ENCODE data around the gene AAK1.

The AAK1 gene

GRCh38 chr2:69687971-69688611 lies 44.6 kb upstream of the AAK1 start:
- Histone ChIP-seq H3K79me2 (ENCODE audit: low read length) (no peaks in the 10 kb centered on the region), H3K4me2 (ENCODE audit: low read length) (no peak overlapping the region), H3K27ac (ENCODE audit: low read length) (no peak overlapping the region), H3K9me3 (ENCODE audit: insufficient read depth, low read length) (no peaks in the 10 kb centered on the region), H3K4me1 (ENCODE audit: low read length) (peaks cover 5% of the 10 kb centered on the region), H3K36me3 (replicated peaks; ENCODE audit: low read depth, low read length) (no peaks in the 10 kb centered on the region), H3K9ac (ENCODE audit: low read length) (no peak overlapping the region), H3K27me3 (ENCODE audit: low read depth, low read length) (peaks cover 48% of the 10 kb centered on the region), H2AFZ (ENCODE audit: low read depth, low read length) (no peak overlapping the region), H3K4me3 (ENCODE audit: low read length) (no peak overlapping the region), H4K20me1 (ENCODE audit: insufficient read depth, low read length) (no peaks in the 10 kb centered on the region)
- TF ChIP-seq EZH2phosphoT487 (IDR thresholded peaks at IDR 0.05; ENCODE audit: low read depth), result no peak
- TF ChIP-seq, protein P1, sequence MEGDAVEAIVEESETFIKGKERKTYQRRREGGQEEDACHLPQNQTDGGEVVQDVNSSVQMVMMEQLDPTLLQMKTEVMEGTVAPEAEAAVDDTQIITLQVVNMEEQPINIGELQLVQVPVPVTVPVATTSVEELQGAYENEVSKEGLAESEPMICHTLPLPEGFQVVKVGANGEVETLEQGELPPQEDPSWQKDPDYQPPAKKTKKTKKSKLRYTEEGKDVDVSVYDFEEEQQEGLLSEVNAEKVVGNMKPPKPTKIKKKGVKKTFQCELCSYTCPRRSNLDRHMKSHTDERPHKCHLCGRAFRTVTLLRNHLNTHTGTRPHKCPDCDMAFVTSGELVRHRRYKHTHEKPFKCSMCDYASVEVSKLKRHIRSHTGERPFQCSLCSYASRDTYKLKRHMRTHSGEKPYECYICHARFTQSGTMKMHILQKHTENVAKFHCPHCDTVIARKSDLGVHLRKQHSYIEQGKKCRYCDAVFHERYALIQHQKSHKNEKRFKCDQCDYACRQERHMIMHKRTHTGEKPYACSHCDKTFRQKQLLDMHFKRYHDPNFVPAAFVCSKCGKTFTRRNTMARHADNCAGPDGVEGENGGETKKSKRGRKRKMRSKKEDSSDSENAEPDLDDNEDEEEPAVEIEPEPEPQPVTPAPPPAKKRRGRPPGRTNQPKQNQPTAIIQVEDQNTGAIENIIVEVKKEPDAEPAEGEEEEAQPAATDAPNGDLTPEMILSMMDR (IDR thresholded peaks at IDR 0.05; ENCODE audit: low read depth, low read length), result no peak

GRCh38 chr2:69686813-69687212 lies 43.3 kb upstream of the AAK1 start:
- Histone ChIP-seq H4K20me1 (ENCODE audit: insufficient read depth, low read length) (no peaks in the 10 kb centered on the region), H3K4me1 (ENCODE audit: low read length) (peaks cover 6% of the 10 kb centered on the region), H3K4me3 (ENCODE audit: low read length) (no peak overlapping the region), H2AFZ (ENCODE audit: low read depth, low read length) (no peak overlapping the region), H3K27me3 (ENCODE audit: low read depth, low read length) (peaks cover 50% of the 10 kb centered on the region), H3K9ac (ENCODE audit: low read length) (no peak overlapping the region), H3K9me3 (ENCODE audit: insufficient read depth, low read length) (no peaks in the 10 kb centered on the region), H3K79me2 (ENCODE audit: low read length) (no peaks in the 10 kb centered on the region), H3K4me2 (ENCODE audit: low read length) (no peak overlapping the region), H3K36me3 (replicated peaks; ENCODE audit: low read depth, low read length) (no peaks in the 10 kb centered on the region), H3K27ac (ENCODE audit: low read length) (no peak overlapping the region)
- TF ChIP-seq EZH2phosphoT487 (IDR thresholded peaks at IDR 0.05; ENCODE audit: low read depth), result no peak
- TF ChIP-seq, protein P1 (IDR thresholded peaks at IDR 0.05; ENCODE audit: low read depth, low read length), result no peak

GRCh38 chr2:69685321-69686048 lies 41.9 kb upstream of the AAK1 start:
- Histone ChIP-seq H3K79me2 (ENCODE audit: low read length) (no peaks in the 10 kb centered on the region), H3K27me3 (ENCODE audit: low read depth, low read length) (peaks cover 46% of the 10 kb centered on the region), H3K9me3 (ENCODE audit: insufficient read depth, low read length) (no peaks in the 10 kb centered on the region), H3K36me3 (replicated peaks; ENCODE audit: low read depth, low read length) (no peaks in the 10 kb centered on the region), H2AFZ (ENCODE audit: low read depth, low read length) (no peak overlapping the region), H3K4me1 (ENCODE audit: low read length) (peaks cover 6% of the 10 kb centered on the region), H3K27ac (ENCODE audit: low read length) (no peak overlapping the region), H4K20me1 (ENCODE audit: insufficient read depth, low read length) (no peaks in the 10 kb centered on the region), H3K9ac (ENCODE audit: low read length) (no peak overlapping the region), H3K4me2 (ENCODE audit: low read length) (no peak overlapping the region), H3K4me3 (ENCODE audit: low read length) (no peak overlapping the region)
- no peak for TF ChIP-seq EZH2phosphoT487 (IDR thresholded peaks at IDR 0.05; ENCODE audit: low read depth)
- TF ChIP-seq, protein P1 (IDR thresholded peaks at IDR 0.05; ENCODE audit: low read depth, low read length), result no peak

DNA sequence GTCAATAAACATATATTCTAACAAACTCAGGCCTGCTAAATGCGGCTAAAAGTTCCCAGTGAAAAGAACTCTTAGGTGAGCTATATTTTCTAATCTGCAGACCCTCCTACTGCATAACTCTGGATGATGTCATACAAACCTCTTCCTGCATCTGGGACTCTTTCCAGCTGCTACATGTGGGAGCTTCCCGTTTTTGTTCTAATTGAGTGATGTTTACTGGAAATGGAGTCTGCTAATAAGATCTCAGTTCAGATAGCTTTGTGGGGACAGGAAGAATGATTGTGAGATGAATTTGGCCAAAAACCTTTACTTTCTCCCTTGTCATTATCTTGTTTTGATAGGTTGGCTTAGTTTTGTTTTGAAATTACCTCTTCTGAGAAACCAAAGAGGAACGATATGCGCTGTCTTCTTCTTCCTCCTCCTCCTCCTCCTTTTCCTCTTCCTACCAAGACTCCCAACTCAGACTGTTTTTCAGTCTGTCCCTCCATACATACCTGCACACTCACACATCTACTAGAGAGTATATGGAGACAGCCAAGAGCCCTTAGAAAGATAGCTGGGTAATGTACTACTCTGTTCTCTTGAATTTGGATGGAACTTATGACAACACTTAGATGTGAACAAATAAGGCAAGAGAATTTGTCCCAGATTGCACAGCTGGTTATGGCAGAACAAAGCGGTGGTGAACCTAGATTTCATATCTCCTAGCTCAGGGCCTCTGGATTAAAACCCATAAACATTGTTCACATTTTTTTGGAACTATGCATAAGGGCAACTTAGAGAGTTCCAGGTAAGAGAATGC lies 39.8 kb upstream of the AAK1 start:
- peak overlapping the region; percentile 33 for H3K4me2 ChIP-seq (ENCODE audit: low read length)
- H3K9me3 ChIP-seq (ENCODE audit: insufficient read depth, low read length), result no peaks in the 10 kb centered on the region
- no peaks in the 10 kb centered on the region for H3K36me3 ChIP-seq (replicated peaks; ENCODE audit: low read depth, low read length)
- H2AFZ ChIP-seq (ENCODE audit: low read depth, low read length), result no peak overlapping the region; the same call in 1 of the 2 replicates
- no peak for TF ChIP-seq EZH2phosphoT487 (IDR thresholded peaks at IDR 0.05; ENCODE audit: low read depth)
- TF ChIP-seq, protein P1 (IDR thresholded peaks at IDR 0.05; ENCODE audit: low read depth, low read length), result no peak
- no peaks in the 10 kb centered on the region for H3K79me2 ChIP-seq (ENCODE audit: low read length)
- peaks cover 10% of the 10 kb centered on the region for H3K4me1 ChIP-seq (ENCODE audit: low read length)
- no peak overlapping the region for H3K4me3 ChIP-seq (ENCODE audit: low read length)
- no peak overlapping the region for H3K9ac ChIP-seq (ENCODE audit: low read length)
- H3K27me3 ChIP-seq (ENCODE audit: low read depth, low read length), result peaks cover 39% of the 10 kb centered on the region
- no peak overlapping the region for H3K27ac ChIP-seq (ENCODE audit: low read length)
- H4K20me1 ChIP-seq (ENCODE audit: insufficient read depth, low read length), result no peaks in the 10 kb centered on the region

Measured in OCI-LY3 (cell line).